ENCODE measurements around the gene SETD1B.
A peak's percentile ranks its signal among the peaks of the same experiment; 100 is the strongest.

Gene SETD1B

GRCh38 chr12:121810234-121810817, 6.5 kb downstream of the SETD1B start:
- no peak for DNase-seq

GRCh38 chr12:121810833-121811433, 7.1 kb downstream of the SETD1B start:
- DNase-seq: no peak

DNA sequence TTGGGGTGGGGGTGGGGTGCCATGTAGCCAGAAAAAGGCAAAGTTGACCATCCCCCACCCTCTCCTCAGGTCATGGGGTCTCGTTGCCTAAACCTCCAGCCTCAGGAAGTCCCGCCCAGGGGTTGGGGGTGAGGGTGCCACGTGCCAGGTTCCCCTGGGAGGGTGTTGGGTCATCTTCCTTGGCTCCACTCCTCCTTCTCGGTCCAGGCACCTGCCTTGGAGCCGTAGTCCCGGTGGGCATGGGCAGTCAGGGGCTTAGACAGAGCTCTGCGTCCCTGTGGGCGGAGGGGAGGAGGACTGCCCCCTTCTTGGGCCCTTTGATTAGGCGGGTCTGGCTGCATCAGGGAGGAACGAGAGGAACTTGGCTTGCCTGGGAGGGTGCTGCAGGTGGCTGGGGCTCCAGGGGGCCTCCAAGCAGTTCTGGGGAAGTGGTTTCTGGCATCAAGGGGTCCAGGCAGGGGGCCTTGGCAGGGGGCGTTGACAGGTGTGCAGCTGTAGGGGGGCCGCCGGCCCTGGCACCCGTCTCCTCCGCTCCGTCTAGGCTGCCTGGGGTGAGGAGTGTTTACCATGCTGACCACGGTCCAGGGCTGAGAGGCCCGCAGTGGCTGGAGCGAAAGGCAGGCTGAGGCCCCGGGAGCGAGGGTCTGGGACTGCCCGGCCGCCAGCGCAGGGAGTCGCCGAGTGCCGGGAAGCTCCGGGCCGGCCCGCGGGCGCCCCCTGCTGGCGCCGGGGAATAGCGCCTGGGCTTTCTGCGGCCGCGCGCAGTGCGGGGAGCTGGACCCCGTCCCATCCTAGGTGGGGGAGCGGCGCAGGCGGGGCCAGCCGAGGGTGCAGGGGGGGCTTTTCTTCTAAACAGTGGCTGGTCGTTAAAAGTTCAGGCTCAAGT, 7.9 kb downstream of the SETD1B start:
- DNase-seq: peak; percentile 61

GRCh38 chr12:121812320-121812871, 8.6 kb downstream of the SETD1B start:
- no peak for DNase-seq

GRCh38 chr12:121812921-121813896, 9.4 kb downstream of the SETD1B start:
- DNase-seq: no peak

- DNase-seq: no peak
These were observed 10.1 kb downstream of the SETD1B start for GRCh38 chr12:121813951-121814350.

DNA sequence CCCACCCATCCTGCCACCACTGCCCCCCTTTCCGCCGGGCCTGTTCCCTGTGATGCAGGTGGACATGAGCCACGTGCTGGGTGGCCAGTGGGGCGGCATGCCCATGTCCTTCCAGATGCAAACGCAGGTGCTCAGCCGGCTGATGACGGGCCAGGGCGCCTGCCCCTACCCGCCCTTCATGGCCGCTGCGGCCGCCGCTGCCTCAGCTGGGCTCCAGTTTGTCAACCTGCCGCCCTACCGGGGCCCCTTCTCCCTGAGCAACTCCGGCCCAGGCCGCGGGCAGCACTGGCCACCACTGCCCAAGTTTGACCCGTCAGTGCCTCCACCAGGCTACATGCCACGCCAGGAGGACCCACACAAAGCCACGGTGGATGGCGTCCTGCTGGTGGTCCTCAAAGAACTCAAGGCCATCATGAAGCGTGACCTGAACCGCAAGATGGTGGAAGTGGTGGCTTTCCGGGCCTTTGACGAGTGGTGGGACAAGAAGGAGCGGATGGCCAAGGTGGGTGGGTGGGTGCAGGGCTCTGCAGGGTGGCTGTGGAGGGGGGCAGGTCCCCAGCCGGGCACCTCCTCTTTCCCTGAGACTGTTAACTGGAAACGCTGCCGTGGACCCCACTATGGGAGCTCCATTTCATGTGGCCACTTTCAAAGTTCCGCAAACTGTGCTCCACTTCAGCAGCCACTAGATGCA, 10.8 kb downstream of the SETD1B start:
- DNase-seq: no peak

DNA sequence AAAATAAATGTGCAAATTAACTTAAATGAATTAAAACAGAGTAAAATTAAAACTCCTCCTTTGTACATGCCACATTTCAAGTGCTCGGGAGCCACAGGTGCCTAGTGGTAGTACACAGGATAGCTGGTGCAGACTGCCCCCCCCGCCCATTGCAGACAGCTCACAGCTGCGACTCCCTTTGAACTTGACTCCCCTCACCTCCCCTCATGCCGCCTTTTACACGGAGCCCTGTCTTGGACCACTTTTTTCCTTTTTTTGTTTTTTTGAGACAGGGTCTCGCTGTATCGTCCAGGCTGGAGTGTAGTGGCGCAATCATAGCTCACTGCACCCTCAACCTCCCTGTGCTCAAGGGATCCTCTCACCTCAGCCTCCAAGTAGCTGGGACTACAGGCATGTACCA, 11.5 kb downstream of the SETD1B start:
- DNase-seq: no peak

- DNase-seq: no peak
These were observed 13.3 kb downstream of the SETD1B start for GRCh38 chr12:121816925-121817647.

DNA sequence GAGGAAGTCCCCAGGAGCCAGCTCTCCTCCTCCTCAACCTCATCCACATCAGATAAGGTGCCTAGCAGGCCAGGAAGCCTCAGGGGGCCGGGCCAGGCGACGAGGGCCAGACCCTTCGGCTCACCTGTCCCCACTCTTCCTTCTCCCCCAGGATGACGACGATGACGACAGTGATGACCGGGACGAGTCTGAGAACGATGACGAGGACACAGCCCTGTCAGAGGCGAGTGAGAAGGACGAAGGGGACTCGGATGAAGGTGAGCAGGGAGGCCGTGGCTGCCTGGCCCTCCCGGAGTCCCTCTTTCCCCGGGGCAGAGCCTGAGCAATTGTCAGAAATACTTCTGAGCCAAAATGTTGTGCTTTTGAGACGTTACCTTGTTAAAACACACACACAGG, 13.8 kb downstream of the SETD1B start:
- no peak for DNase-seq

GRCh38 chr12:121819212-121819949, 15.6 kb downstream of the SETD1B start:
- no peak for DNase-seq

DNA sequence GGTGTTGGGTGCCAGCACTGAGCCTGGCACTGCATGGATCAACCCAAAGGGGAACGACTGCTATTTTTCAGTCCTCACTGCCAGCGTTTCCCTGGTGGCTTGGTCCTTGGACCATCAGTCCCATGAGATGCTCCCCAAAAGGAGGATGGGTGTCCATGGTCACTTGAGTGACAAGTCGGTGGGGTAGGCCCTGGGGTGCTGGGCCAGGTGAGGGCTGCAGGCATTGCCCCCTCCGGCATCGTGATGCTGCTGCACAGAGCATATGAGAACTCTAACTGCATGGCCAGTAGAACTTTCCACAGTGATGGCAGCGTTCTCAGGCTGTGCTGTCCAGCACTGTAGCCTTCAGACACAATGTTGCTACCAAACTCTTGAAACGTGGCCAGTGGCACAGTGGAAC, 16.2 kb downstream of the SETD1B start:
- DNase-seq: no peak

GRCh38 chr12:121822393-121823100, 18.7 kb downstream of the SETD1B start:
- DNase-seq: no peak

DNA sequence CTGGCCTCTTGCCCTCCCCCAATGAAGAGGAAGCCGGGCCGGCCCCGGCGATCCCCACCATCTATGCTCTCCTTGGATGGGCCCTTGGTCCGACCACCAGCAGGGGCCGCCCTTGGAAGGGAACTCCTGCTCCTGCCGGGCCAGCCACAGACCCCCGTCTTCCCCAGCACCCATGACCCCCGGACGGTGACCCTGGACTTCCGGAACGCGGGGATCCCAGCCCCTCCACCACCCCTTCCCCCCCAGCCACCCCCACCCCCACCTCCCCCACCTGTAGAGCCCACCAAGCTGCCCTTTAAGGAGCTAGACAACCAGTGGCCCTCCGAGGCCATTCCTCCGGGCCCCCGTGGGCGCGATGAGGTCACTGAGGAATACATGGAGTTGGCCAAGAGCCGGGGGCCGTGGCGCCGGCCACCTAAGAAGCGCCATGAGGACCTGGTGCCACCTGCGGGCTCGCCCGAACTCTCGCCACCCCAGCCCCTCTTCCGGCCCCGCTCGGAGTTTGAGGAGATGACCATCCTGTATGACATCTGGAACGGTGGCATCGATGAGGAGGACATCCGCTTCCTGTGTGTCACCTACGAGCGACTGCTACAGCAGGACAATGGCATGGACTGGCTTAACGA, 19.4 kb downstream of the SETD1B start:
- DNase-seq: no peak

GRCh38 chr12:121823727-121824115, 19.9 kb downstream of the SETD1B start:
- no peak for DNase-seq

DNA sequence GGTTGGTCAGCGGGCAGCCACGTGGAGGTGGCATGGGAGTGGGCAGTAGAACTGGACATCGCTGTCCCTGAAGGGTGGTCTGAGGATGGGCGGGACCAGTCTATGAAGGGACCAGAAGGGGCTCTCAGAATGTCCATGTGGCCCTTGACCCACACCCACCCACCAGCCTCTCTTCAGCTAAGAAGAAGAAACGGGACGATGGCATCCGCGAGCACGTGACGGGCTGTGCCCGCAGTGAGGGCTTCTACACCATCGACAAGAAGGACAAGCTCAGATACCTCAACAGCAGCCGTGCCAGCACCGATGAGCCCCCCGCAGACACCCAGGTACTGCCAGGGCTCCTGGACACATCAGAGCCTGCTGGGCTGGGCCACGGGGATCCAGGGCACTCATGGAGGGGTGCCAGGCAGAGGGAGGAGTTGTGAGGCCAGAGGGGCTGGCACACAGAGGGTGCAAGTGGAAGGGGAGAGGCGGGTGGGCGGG, 21.3 kb downstream of the SETD1B start:
- DNase-seq: no peak

DNA sequence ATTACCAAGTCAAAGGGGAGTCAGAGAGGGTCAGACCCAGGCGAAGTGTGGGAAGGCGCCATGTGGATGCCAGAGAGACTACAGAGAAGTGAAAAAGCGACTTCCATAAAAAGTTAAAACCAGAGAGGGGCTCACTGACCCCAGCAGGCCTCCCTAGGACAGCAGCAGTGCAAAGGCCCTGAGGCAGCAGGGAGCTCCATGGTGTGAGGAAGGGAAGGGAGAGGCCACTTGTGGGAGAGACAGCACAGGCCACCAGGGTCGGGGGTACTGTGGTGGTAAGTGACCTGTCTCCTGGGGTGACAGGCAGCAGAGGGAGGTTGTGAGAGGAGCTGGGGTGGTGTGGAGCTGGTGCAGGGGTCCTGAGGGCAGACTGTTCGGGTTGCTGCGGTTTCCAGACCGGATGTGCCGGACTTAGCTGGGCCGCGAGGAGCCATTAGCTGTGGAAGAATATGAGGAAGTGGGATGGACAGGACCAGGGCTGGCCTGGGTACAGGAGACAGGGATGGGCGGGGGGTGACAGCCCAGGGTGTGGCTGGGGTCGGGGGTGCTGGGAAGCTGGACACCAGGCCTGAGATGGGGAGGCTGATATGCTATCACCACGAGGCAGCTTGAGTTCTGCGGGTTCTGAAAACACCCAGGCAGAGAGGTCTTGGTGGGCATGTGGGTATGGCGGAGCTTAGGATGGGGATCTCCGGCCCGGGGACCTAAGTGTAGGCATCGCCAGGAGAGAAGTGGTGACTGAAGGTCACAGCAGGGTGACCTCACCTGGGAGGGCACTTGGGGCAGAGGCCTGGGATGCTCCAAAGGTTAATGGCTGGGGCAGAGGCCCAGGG, 22.7 kb downstream of the SETD1B start:
- no peak for DNase-seq

All from activated gamma-delta T cell (primary cell).